GM21737 (cell line): ENCODE results near the gene RNU7-1.

Source experiments
- ATAC-seq: cut with Tn5 transposase; IDR thresholded peaks from one replicate; pipeline ENCODE4 v1.9.1; 2021; ENCODE audit warnings: mild to moderate bottlenecking, moderate library complexity; ENCODE audit not compliant: unreplicated experiment

RNU7-1 gene

DNA sequence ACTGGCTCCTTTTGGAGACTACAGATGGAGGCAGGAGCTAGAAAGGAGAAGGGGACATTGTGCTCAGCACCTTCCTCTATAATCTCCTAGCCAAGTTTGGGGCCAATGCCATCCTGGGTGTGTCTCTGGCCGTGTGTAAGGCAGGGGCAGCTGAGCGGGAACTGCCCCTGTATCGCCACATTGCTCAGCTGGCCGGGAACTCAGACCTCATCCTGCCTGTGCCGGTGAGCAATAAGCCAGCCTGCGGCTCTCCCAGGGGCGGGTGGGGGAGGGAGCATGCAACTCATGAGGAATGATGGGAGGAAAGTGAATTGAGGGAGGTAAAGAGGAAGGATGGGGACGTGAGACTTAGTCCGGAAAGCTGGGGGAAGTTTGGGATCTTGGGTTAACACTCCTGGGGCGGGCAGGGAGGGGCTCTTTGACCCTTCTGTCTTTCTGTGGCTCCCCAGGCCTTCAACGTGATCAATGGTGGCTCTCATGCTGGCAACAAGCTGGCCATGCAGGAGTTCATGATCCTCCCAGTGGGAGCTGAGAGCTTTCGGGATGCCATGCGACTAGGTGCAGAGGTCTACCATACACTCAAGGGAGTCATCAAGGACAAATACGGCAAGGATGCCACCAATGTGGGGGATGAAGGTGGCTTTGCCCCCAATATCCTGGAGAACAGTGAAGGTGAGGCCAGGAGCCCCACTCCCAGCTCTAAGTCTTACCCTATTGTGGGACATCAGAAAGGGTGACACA lies 26.0 kb upstream of the RNU7-1 start:
- no peak for ATAC-seq

DNA sequence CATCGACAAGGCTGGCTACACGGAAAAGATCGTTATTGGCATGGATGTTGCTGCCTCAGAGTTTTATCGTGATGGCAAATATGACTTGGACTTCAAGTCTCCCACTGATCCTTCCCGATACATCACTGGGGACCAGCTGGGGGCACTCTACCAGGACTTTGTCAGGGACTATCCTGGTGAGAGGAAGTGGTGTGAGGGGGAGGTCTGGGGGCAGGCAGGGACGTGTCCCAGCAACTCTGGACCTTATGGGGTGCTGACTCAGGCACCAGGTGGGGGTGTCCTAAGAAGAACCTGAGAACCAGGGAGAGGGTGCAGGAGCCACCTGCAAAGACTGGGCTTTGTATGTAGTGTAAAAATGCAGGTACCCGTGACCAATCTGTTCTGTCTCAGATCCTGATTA lies 24.0 kb upstream of the RNU7-1 start:
- no peak for ATAC-seq

DNA sequence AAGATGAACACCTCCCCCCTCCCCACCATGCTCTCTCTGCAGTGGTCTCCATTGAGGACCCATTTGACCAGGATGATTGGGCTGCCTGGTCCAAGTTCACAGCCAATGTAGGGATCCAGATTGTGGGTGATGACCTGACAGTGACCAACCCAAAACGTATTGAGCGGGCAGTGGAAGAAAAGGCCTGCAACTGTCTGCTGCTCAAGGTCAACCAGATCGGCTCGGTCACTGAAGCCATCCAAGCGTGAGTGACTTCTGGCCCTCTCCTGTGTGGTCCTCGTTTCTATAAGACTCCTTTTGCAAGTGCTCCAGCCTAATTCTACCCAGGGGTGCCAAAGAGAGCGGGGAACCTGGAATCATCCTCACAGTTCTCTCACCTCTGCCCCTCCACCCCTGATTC lies 22.1 kb upstream of the RNU7-1 start:
- no peak for ATAC-seq

DNA sequence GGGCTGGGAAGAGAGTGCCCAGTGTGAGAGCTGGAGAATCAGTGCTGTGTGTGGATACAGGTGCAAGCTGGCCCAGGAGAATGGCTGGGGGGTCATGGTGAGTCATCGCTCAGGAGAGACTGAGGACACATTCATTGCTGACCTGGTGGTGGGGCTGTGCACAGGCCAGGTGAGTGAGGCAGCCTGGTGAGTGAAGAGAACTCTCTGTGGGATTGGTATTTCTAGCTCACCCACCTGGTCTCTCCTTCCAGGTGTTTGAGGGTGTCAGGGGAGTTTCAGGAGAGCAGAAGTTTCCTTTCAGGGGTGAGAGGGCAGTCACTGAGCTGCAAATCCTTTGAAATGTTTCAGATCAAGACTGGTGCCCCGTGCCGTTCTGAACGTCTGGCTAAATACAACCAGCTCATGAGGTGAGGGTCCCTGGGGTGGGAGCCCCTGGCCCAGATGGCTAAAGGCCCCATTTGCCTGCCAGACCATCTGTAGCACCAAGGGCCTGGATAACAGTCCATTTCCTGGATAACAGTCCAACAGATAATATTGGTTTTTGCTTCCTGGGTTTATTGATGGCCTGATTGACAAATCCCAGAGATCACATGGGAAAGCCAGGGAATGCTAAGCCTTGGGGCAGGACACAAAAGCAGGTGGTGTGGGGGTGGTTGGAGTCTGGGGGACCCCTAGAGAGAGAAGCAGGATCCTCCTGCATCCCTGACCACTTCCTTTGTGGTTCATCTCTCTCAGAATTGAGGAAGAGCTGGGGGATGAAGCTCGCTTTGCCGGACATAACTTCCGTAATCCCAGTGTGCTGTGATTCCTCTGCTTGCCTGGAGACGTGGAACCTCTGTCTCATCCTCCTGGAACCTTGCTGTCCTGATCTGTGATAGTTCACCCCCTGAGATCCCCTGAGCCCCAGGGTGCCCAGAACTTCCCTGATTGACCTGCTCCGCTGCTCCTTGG lies 21.3 kb upstream of the RNU7-1 start:
- ATAC-seq: no peak

DNA sequence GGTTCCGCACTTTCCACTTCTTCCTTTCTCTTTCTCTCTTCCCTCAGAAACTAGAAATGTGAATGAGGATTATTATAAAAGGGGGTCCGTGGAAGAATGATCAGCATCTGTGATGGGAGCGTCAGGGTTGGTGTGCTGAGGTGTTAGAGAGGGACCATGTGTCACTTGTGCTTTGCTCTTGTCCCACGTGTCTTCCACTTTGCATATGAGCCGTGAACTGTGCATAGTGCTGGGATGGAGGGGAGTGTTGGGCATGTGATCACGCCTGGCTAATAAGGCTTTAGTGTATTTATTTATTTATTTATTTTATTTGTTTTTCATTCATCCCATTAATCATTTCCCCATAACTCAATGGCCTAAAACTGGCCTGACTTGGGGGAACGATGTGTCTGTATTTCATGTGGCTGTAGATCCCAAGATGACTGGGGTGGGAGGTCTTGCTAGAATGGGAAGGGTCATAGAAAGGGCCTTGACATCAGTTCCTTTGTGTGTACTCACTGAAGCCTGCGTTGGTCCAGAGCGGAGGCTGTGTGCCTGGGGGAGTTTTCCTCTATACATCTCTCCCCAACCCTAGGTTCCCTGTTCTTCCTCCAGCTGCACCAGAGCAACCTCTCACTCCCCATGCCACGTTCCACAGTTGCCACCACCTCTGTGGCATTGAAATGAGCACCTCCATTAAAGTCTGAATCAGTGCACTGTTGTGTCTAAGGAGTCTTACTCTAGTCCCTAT lies 20.4 kb upstream of the RNU7-1 start:
- no peak for ATAC-seq

DNA sequence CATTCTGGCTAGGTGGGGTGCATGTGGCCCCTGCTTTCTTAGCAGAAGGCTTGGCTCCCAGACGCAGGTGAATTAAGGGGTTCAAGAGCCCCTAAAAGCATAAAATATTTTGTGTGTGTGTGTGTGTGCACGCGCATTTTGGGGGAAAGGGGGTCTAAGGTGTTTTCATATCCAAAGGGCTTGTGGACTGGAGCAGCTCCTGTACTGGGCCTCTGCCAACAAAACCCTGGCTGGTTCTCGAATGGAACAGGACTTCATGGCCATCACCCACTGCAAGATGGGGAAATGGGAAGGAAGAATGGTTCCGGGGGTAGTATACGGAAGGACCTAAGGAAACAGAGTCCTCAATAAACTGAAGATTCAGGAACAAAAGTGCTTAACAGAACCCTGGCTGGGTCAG lies 19.8 kb upstream of the RNU7-1 start:
- ATAC-seq: no peak

DNA sequence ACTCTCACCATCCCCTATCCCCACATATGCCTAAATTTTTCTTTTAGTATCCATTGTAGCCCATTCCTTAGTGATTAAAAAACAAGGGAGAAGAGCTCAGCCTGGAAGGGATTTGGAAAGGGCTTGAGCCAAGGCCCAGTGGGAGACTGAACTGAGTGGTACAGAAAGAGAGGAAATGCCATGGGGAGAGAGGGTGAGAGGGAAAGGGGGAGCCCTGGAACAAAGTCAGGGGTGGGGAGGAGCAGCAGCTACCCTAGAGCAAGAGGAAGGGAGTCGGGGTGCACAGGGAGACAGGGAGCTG lies 18.4 kb upstream of the RNU7-1 start:
- ATAC-seq: no peak

DNA sequence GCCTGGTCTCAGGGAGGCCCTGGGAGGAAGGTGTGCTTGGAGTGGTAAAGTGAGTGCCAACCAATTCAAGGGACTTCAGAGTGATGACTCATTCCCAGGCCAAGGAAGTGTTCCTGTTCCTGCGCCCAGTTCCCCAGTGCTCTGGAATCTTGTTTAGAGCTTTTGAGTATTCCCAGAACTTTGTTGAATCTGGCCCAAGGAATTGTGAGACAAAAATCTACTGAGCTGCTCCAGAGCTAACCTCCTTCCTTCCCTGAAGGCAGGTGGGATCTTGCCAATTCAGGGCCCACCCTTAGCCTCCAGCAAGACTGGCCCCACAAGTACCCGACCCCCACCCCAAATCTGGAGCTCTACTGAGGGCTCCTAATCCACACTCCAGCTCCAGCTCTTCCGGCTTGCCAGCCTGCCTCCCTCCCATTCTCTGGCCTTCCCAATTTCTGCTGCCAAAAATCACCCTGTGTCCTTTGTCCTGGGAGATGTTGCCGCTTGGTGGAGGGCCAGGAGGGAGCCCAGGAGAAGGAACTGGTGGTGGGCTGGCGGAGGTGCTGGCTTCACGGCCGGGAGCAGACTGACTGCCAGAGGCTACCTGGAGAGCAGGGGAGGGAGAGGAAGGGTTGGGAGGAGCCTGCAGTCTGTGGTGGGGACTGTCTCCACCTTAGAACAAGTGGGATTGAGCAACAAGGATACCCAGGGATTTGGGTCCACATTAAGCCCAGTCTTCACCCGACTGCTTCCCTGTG lies 17.9 kb upstream of the RNU7-1 start:
- ATAC-seq: no peak

DNA sequence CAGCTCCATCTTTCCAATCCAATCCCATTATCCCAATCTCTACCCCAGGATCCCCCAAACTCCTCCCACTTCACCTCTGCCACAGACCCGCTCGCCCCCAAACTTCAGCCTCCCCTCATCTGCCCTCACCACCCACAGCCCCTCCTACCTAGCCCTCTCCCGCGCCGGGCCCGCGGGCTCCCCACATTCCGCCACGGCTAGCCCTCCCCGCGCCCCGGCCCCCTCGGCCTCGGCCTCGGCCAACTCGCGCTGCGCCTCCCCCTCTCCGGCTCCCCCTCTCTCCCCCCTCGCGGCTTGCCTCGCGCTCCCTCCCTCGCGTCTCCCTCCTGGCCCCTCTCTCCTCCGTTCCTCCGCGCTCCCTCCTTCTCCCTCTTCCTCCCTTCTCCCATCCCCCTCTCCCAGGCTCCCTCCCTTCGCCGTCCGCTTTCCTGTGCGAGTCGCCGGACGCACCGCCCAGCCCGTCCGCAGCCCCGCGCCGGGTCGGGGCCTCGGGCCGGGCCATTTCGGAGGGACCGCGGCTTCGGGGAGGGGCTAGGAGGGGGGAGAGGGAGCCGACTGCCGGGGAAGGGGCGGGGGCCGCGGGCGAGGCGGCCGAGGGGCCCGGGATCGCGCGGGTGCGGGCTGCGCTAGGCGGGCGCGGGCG lies 16.1 kb upstream of the RNU7-1 start, which contains the start of gene ATN1:
Gene ATN1, plus strand, starts transcription at position 581 of the 643 bp plus-strand sequence. CDS start 6,043 bp downstream, outside the sequence.
- no peak for ATAC-seq

DNA sequence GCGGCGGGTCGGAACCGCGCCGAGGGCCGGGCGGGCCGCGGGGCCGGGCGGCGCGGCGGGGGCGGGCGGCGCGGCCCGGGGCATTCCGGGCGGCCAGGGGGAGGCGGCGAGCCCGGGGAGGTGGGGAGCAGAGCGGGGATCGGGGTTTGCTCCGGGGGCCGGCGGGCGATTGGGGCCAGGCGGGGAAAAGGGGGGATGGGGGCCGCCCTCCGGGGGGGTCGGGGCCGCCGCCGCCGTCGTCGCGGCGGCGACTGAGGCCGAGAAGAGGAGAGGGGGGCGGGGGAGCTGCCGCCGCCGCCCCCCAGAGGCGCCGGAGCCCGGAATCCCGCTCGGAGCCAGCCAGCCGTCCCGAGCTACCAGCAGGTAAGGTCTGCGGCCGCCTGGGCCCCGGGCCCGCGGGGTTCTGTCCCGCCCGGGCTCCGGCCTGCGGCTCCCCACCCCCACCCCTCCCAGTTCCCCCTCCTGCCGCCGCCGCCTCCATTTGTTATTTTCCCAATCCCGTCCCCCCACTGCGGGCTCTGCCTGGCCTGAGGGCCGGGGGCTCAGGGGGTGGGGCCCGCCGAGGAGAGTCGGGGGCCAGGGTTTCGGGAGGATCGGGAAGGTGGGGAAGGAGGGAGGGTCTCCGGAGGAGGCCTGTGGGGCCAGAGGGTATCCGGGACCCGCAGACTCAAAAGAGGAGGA lies 15.5 kb upstream of the RNU7-1 start:
- no peak for ATAC-seq

DNA sequence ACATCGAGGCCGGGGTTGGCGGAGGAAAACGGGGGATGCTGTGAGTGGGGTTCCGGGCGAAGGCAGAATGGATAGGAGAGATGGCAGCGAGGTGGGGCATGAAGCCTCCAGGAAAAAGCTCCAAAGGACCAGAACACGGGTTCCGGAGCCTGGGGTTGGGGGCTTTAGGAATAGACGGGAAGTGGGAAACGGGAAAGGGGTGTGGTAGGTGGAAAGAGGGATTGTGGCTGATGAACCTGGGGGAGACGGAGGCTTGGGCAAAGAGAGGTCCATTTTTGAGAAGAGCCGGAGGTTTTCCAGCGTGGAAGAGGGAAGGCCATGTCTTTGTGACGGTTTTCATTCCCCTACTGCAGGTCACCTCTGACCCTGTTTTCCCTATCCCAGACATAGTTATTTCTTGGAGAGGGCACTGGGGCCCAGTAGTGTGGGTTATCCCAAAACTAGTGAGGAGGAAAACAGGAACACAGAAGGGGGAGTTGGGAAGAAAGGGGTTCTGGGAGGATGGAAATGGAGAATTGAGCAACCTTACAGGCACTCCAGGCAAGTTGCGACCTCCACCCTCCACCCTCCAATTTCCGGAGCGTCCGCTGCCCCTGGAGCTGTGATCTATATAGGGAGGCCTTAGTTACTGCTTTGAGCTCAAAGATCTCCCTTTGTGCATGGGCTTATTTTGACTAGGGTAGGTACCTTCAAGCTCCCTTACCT lies 14.8 kb upstream of the RNU7-1 start:
- ATAC-seq: no peak

DNA sequence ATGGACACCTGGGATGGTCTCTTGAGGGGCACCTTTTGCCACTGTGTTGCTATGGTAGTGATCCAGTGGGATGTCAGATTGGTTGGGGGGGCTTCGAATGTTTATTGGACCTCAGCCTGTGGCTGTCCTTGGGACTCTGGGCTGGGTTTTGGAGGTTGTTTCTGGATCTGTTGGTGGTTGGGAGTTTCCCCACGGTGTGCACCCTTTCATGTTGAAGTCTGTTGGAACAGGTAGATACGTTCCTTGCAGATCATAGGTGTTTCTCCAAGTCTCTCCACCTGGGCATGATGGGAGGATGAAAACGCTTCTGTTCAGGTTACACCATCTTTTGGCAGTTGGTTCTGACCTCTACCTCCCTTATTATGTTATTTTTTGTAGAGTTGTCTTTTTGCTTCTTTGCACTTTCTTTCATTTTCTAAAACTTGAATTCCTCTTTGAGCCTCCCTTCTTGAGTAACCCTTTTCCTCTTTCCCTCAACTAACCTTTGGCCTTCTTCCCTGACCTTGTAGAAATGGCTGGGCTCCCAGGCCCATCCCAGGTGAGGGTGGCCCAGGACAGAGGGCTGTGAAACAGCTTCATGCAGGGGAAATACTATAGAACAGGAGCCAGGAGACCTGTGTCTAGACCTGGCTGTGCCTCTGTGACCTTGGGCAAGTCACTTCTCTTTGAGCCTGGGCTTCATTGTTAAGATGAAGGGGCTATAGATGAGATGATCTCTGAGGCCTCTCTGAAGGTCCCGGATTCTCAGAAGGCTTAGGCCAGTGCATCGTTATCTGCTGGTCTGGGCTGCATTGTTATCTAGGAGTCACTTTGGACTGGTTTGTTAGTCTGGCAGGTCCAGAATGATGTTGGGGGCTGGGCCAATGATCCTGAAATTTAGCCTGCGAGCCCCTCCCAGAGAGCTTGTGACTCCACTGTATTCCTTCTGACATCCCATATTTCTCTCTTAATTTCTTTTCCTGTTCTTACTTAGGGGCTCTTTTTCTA lies 13.9 kb upstream of the RNU7-1 start:
- ATAC-seq: no peak

DNA sequence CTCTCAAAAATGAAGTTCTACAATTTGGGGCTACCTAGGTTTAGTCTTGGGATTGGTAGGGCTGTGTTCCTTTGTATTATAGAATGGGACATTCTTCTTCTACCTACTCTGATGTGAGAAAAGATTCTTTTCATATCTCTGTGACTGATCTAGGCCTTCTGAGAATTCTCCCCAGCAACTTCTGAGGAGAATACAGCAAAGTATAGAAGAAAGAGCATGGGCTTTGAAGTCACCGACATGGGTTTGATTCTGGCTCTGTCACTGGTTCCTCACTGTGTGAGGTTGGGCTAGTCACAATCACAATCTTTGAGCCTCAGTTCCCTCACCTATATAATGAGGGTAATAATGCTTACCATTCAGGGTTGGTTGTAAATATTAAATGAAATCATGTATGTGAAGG lies 10.8 kb upstream of the RNU7-1 start:
- no peak for ATAC-seq

DNA sequence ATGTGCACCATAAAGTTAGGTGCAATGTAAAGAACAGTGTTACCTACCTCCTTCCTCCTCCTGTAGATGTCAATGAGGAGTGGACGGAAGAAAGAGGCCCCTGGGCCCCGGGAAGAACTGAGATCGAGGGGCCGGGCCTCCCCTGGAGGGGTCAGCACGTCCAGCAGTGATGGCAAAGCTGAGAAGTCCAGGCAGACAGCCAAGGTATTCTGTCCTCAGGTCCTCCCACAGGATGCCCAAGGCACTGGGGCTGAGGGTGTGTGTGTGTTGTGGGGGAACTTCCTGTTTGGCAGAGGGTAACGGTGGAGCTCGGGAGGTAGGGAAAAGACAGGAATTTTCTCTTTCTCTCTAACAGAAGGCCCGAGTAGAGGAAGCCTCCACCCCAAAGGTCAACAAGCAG lies 9.5 kb upstream of the RNU7-1 start:
- ATAC-seq: no peak

DNA sequence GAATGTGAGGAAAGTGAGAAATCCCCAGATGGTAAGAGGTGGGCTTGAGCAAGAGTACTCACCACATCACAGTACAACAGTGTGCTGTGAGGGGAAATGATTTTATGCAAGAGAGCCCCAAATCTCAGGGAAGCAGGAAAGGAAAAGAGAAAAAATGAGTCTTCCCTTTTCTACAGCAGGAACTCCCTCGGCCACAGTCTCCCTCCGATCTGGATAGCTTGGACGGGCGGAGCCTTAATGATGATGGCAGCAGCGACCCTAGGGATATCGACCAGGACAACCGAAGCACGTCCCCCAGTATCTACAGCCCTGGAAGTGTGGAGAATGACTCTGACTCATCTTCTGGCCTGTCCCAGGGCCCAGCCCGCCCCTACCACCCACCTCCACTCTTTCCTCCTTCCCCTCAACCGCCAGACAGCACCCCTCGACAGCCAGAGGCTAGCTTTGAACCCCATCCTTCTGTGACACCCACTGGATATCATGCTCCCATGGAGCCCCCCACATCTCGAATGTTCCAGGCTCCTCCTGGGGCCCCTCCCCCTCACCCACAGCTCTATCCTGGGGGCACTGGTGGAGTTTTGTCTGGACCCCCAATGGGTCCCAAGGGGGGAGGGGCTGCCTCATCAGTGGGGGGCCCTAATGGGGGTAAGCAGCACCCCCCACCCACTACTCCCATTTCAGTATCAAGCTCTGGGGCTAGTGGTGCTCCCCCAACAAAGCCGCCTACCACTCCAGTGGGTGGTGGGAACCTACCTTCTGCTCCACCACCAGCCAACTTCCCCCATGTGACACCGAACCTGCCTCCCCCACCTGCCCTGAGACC lies 8.0 kb upstream of the RNU7-1 start:
- ATAC-seq: no peak

DNA sequence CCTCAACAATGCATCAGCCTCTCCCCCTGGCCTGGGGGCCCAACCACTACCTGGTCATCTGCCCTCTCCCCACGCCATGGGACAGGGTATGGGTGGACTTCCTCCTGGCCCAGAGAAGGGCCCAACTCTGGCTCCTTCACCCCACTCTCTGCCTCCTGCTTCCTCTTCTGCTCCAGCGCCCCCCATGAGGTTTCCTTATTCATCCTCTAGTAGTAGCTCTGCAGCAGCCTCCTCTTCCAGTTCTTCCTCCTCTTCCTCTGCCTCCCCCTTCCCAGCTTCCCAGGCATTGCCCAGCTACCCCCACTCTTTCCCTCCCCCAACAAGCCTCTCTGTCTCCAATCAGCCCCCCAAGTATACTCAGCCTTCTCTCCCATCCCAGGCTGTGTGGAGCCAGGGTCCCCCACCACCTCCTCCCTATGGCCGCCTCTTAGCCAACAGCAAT lies 7.4 kb upstream of the RNU7-1 start:
- ATAC-seq: no peak
